Stimulated activated CD8-positive, alpha-beta memory T cell treated with anti-CD3 and anti-CD28 coated beads, Interleukin-15, amount 100 ng/mL, for 1 hour (primary cell): ENCODE measurements around the gene GRIN3B.

Source experiments
- DNase-seq: peaks from one replicate; pipeline ENCODE4 v3.0.0-alpha.2; 2020; ENCODE audit warnings: low read depth

GRIN3B gene

DNA sequence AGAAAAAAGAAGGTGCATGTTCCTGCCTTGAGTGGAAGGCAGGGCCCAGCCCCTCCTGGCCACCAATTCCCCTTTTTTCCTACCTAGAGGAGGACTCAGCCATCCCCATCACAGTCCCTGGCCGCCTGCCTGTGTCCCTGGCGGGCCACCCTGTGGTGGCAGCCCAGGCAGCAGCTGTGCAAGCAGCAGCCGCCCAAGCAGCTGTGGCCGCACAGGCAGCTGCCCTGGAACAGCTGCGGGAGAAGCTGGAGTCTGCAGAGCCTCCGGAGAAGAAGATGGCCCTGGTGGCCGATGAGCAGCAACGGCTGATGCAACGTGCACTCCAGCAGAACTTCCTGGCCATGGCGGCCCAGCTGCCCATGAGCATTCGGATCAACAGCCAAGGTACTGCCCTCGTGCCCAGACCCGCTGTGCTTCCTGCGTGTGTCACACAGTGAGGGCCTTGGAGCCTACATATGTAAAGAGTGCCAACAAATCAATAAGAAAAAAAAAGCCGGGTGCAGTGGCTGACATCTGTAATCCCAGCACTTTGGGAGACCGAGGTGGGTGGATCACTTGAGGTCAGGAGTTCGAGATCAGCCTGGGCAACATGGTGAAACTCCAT is 33.6 kb upstream of the GRIN3B start:
- no peak for DNase-seq

DNA sequence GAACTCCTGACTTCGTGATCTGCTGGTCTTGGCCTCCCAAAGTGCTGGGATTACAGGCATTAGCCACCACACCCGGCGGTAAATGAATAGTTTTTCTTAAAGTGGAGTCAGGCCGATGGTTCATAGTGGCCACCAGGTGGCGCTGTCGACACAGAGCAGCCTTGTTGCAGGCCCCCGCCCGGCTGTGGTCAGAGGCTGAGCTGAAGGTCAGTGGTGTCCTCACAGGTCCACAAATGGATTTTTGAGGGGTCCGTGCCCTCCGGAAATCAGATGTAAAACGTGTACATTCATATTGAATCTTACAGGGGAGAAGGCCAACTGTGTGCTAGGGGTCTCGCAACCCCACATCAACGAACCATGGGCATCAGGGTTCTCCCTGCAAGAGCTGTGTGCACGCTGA is 29.5 kb upstream of the GRIN3B start:
- DNase-seq = no peak

DNA sequence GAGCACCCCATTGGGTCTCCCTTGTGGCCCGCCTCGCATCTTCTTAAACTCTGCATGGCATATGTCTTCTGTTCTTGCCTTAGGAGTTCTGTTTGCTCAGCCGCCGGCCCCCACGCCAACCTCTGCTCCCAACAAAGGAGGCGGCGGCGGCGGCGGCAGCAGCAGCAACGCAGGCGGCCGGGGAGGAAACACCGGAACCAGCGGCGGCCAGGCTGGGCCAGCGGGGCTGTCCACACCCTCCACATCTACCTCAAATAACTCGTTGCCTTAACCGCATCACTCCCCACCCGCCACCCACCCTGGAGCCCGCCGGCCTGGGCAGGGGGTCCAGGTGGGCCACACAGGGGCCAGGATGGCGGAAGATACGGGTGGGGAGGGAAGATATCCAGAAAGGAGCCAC is 28.4 kb upstream of the GRIN3B start:
- no peak for DNase-seq

DNA sequence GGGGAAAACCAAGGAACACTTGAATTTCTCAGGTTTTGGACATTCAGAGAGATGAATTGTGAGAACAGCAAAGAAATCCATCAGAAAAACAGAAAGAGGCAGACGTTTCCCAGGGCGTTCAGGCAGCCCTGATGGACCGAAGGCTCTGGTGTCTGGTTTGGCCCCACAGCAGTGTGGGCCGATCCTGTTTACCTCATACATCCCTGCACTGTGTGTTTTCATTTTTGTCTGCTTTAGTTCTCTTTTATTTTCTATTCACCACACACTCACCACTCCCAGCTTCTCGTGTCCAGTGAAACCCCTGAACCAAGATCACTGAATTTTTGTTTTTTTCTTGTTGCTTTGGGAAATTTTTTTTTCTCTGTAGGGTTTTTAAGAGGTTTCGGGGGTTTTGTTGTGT is 27.9 kb upstream of the GRIN3B start:
- no peak for DNase-seq

DNA sequence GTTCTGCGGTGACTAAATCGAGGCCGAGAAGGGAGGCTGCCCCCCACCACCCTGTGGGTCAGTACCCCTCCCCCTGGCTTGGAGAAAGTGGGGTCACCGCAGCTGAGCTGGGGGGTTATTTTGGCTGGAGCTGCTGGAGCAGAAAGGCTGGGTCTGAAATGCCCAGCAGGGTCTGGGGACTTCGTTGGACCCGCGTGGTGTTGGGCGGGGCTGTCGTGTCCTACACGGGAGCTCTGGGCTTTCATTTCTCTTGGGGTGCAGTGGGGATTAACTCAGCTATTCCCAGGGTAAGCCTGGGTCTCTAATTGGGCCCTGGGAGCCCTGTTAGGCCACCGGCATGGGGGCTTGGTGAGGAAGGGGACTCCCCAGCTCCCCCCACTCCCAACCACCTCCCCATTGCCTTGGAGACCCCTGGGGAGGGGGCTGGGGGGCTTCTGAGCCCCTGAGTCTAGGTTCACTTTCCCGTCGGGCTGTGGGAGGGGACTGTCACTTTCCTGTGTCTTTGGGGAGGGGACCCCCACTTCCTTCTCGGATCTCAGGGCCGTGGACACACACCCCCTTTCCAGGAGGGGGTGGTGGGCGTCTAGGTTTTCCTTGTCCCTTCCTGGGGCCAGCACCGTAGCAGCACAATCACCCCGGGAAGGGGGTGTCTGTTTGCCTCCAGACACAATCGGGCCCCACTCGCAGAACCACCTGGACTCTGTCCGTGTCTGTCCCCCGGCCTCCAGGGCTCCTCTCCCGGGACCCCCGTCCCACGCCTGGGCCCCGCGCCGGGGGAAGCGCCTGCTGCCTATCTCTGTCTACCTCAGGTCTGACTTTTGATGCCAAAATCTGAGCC is 26.3 kb upstream of the GRIN3B start:
- DNase-seq = no peak

DNA sequence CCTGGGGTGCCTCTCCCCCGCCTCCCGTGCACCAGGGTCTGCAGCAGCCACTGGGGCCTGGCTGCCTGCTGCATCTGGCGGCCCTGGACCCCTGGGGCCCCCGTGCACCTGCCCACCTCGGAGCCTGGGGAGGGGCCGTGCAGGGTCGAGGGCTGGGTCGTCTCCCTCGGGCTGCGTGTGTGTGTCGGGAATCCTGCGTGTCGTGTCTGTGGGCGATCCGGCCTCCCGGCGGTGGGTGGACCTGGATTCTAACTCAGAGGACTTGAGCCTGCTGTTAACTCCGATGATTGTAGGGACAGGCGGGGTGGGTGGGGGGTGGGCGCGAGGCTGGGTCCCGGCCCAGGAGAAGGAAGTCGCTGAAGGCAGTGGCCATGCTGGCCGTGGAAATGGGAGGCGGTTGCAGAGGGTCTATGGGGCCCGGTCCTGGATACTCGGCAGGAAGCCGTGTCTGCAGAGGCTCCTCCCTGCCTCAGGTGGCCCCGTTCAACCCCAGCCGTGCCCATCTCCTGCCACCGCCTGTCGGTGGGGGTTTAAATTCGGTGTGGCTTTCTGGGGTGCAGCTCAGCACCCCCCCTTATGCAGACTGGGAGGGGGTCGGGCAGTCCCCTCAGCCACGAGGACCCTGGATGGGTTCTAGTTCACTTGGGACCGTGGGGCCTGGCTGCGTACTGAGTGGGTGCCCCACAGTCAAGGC is 25.5 kb upstream of the GRIN3B start:
- DNase-seq = no peak

DNA sequence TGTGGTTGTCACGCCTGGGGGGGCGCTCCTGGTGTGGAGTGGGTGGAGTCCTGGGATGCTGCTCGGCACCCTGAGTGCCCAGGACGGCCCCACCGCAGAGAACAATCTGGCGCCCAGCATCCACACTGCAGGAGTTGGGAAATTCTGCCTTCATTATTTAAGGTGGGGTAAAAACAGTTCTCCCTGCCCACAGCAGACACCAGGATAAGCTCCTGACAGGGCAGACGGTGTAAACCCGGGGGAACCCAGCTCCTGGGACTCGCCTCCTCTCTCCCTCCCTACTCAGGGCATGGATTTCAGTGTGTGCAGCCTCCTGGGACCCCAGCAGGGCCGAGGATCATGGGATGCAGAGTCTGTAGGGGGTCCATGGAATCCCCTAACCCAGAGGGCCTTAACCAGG is 23.7 kb upstream of the GRIN3B start:
- DNase-seq = no peak

DNA sequence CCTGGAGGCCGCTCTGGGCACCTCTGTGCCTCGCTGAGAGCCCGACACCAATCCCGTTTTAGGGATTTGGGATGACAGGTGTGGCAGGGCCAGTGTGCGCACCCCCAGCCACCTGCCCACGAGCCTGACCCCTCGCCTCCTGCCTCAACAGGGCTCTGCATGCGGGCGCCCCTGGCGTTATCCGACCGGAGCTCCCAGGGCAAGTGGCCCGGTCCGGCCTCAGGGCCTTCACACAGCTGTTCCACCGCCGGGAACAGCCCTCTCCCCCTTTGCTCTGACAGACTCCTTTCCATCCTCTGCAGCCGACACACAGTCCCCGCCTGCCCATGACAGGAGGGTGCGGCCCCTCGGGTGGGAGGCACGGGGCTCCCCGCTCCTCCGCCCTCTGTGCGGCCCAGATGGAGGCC is 23.2 kb upstream of the GRIN3B start:
- no peak for DNase-seq

DNA sequence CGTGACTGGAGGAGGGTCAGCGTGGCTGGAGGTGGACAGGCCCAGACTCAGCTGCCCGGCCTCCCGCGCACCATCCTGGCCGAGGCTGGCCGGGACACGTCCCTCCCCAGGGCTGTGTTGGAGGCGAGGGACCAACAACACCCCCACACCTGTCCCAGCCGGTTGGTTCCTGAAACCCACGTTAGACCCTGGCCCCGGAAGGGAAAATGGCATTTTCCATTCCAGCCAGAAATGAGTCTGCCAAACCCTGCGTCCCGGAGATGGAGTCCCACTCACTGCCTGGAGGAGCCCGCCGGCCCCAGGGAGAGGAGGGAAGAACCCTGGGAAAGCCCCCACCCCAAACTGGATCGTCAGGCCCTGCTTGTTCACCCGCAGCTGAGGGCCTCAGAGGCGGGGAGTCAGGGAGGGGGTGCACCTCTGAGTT is 20.9 kb upstream of the GRIN3B start:
- no peak for DNase-seq

DNA sequence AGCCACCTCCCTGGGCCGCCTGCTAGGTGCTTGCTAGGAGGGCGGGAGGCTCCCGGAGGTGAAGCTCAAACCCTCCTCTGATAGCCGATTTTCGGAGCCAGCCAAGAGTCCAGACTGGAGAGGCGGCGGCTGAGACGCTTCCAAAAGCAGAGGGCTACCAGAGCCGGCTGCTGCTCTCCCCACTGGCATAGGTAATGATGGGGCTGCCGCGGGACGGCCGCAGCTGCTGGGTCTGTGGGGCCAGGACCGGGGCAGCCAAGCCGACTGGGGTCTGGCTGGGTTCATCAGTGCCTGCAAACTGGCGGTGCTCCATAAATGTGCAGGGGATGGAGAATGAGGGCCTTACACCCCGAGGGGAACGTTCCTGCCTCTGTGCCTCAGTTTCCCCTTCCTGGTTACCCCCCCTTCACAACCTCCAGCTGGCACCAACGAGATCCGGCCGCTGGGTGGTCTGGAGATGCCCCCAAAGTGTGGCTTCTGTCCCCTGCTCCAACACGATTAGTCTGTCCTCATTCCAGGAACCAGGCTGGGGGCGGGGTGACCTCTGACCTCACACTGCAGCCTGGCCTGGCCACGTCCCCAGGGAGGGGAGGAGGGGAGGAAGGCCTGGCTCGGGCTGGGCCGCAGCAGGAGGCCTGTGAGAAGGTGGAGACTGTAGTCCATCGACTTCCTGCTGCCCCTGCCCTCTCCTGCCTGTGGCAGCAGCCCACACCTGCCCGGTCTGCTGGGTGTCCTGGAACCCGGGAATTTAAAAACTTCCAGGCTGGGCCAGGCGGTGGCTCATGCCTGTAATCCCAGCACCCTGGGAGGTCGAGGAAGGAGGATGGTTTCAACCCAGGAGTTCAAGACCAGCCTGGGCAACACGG is 19.9 kb upstream of the GRIN3B start:
- DNase-seq = no peak

DNA sequence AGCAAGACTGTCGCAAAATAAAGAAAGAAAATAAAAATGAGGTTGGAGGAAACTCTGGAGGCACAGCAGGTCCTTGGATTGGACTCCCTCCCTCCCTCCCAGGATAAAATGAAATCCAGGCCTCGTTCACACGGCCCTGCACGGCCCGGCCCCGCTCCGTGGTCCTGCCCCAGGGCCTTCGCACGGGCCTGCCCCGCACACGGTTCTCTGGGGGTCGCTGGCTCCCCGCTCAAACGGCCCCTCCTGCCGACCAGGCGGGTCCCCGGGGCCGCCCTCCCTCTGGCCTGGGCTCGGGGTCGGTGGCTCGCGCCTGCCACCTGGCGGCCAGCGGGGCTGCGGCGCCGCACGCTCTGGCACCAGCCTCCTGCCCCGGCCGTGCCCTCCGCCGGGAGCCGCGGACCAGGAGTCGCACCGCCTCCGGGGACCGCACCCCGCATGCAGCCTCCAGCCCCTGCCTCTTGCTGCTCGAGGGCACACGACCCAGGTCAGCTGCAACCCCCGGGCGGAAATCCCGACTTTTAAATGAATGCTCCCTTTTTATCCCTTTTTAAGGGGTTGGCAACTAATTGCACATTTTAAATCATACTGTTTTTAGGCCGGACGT is 17.6 kb upstream of the GRIN3B start:
- DNase-seq = peak; percentile 55

DNA sequence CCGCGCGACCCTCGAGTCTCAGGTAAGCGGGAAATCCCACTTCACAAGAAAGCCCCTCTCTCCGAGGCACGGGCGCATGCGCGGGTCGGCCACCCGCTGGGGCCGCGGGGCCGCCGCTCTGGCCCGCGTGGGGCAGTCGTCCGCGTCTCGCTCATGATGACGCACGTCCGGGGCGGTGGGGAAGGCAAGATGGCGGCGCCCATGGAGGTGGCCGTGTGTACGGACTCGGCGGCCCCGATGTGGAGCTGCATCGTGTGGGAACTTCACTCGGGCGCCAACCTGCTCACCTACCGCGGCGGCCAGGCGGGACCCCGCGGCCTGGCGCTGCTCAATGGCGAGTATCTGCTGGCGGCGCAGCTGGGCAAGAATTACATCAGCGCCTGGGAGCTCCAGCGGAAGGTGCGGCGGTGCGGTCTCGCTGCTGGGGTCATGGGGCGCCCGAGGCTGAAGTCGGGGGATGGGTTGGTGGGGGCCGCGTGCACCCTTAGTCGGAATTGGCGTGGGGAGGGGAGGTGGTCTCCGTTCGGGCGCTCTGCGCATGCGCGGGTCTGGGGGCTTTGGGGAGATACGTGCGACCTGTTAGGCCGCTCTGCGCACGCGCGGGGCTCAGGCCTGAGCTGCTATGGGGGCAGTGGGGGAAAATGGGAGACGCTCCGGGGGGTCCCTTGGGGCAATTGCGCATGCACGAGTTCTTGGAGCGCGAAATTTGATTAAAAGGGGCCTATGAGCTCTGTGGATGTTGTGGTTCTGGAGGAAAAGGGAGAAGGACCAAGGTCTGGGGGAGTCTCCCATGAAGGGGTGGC is 15.9 kb upstream of the GRIN3B start, which contains the start of gene WDR18:
Gene WDR18, plus strand, starts transcription at position 181 of the 803 bp plus-strand sequence. Its CDS starts 9 bp downstream, at position 190.
- DNase-seq = peak; percentile 79

DNA sequence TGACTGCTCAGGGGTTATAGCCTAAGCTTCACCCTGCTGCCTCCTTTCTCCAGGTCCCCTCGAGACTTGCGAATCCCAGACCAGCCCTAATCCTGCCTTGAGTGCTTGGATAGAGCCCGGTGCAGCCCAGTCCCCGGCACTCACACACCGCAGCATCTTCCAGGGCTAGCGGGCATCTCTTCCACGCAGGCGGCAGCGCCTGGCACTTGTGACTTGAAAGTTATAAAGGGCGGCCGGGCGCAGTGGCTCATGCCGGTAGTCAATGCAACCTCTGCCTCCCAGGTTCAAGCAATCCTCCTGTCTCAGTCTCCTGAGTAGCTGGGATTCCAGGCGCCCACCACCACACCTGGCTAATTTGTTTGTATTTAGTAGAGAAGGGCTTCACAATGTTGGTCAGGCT is 14.1 kb upstream of the GRIN3B start:
- DNase-seq = no peak

DNA sequence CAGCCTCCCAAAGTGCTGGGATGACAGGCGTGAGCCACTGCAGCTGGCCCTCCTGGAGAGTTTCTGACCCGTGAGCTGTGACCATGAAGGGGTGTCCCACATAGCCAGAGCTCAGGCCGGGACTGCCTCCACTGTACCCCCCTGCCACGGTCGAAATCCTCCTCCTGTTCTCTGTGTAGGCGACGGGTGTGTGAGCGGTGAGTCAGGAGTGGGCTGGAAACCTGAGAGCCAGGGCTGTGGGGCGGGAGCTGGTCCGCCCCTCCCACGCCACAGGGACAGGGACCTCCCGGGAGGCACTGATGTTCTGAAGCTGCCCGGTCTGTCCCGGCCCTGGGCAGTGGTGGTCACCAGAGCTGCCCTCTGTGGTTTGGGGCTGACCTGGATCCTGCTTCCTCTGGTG is 12.1 kb upstream of the GRIN3B start:
- DNase-seq = no peak

DNA sequence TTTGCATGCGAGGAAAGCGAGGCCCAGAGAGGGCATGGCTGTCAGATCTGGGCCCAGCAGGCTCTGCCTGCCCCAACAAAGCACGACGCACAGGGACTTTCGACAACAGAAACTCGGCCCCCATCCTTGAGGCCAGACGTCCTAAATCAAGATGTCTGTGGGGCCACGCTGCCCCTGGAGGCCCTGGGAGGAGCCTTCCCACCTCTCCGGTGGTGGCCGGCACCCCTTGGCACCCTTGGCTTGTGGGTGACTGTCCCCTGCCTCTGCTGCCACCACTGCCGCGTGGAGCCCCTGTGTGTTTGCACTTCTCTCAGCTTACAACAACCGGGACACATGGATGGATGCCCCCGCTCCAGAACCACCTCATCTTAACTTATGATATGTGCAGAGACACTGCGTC is 11.7 kb upstream of the GRIN3B start:
- DNase-seq = no peak

DNA sequence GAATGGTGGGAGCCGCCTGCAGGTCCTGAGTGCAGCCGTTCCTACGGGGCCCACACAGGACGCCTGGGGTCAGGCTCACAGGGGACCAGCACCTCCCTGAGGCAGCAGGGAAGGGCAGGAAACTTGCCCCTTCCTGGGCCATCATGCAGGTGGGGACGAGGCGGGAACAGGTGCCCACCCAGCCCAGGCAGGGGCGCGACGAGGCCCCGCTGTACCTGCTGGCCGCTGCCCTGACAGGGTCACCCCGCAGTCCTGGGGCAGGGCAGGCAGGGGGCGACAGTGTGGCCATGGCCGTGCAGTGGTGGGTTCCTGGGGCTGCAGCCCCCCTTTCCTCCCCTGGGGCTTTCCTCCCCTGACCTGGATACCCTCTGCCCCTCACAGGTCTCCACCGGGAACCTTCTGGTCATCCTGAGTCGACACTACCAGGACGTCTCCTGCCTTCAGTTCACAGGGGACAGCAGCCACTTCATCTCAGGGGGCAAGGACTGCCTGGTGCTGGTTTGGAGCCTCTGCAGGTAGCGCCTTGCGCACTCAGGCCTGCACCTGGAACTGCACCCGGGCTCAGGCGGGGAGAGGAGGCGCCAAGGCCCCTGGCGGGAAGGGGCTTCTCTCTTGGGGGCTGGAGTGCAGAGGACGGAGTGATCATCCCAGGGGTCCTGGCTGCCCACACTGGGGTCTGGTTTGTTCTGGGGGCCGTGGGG is 10.7 kb upstream of the GRIN3B start:
- DNase-seq = no peak

DNA sequence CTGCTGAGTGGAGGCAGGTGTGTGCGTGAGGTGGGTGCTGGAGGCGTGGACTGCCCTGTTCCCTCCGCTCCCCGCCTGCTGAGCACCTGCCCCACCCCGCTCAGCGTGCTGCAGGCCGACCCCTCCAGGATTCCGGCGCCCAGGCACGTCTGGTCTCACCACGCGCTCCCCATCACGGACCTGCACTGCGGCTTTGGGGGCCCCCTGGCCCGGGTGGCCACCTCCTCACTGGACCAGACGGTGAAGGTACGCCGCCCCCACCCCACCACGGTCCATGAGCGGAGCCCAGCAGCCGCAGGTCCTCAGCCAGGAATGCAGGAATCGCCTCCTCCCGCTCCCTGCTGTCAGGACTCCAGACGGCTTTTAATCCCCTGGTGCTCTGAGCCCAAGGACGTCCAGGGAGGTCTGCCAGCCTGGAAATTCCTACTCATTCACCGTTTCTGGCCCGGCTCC is 10.1 kb upstream of the GRIN3B start:
- no peak for DNase-seq

DNA sequence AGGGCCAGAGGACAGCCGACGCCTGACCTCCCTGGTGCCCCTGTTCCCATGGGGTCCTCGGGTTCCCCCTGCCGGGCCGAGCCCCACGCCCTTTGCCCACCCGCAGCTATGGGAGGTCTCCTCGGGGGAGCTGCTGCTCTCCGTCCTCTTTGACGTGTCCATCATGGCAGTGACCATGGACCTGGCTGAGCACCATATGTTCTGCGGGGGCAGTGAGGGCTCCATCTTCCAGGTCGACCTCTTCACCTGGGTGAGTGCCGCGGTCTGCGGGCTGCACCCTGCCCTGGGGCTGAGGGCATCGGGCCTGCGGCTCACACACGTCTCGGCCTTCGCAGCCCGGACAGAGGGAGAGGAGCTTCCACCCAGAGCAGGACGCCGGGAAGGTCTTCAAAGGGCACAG is 9.5 kb upstream of the GRIN3B start:
- DNase-seq = no peak

DNA sequence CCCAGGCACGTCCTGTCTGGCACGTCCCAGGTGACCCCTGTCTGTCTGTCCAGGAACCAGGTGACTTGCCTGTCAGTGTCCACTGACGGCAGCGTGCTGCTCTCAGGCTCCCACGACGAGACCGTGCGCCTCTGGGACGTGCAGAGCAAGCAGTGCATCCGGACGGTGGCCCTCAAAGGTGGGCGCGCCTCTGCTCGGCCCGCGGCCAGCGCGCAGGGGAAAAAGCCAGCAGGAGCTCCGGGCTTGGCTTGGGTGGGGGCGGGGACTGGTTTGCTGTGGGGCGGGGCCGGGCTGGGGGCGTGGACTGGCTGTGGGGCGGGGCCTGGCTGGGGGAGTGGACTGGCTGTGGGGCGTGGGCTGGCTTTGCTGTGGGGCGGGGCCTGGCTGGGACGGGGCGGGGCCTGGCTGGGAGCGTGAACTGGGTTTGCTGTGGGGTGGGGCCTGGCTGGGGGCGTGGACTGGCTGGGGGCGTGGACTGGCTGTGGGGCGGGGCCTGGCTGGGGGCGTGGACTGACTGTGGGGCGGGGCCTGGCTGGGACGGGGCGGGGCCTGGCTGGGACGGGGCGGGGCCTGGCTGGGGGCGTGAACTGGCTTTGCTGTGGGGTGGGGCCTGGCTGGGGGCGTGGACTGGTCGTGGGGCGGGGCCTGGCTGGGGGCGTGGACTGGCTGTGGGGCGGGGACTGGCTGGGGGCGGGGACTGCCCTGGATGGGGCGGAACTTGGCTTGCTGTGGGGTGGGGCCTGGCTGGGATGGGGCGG is 8.9 kb upstream of the GRIN3B start:
- DNase-seq = peak; percentile 23
